Astrocyte of the cerebellum (primary cell): Measurements from ENCODE around the gene CCDC77.

Experiments
- DNase-seq: peaks from one replicate; pipeline ENCODE4 v3.0.0-alpha.2; 2011; ENCODE audit warnings: low read depth
- H3K4me3 ChIP-seq: 2 replicates; pipeline ENCODE4 v1.5.1; 2011; ENCODE audit warnings: mild to moderate bottlenecking, low read depth, low read length, moderate library complexity
- in situ Hi-C: cut with HindIII; loops from 2 replicates; pipeline ENCODE4 v1.10.0; 2017; ENCODE audit warnings: low sequenced_read_pairs
- TF ChIP-seq, protein P1 (sequence below): IDR thresholded peaks from 2 replicates; pipeline ENCODE4 v1.5.1; 2012; ENCODE audit warnings: low read length, low read depth, moderate library complexity, mild to moderate bottlenecking; ENCODE audit errors: missing control alignments

The CCDC77 gene

DNA sequence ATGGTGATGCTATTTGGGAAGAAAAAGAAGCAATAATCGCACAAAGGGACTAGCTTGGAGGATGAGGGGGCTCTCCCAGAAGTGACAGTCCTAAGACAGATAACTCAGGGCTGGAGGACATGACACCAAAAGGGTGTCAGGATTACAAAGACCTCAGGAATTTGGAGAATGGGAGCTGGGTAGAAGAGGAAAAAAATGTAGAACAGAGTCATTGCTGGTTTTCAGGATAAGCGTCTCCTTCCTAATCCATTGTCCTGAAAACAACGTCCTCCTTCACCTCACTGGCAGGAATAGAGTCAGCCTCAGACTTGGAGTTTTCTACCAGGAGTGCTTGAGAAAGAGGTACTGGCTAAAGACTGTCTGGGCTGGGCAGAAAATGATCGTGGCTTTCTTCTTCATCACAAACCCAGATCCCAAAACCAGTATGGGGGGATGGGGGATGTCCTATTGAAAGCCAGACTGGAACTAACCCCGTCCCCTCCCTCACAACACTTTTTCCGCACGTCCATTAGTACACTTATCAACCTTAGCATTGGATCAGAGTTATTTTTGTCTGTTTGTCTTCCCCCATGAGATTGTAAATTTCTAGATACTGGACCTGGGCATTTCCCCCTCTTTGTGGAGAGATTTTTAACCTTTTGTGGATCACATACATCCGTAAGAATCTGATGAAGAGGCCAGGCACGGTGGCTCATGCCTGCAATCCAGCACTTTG is 72.6 kb downstream of the CCDC77 start:
- in situ Hi-C loops: no loop called here
- TF ChIP-seq, protein P1, sequence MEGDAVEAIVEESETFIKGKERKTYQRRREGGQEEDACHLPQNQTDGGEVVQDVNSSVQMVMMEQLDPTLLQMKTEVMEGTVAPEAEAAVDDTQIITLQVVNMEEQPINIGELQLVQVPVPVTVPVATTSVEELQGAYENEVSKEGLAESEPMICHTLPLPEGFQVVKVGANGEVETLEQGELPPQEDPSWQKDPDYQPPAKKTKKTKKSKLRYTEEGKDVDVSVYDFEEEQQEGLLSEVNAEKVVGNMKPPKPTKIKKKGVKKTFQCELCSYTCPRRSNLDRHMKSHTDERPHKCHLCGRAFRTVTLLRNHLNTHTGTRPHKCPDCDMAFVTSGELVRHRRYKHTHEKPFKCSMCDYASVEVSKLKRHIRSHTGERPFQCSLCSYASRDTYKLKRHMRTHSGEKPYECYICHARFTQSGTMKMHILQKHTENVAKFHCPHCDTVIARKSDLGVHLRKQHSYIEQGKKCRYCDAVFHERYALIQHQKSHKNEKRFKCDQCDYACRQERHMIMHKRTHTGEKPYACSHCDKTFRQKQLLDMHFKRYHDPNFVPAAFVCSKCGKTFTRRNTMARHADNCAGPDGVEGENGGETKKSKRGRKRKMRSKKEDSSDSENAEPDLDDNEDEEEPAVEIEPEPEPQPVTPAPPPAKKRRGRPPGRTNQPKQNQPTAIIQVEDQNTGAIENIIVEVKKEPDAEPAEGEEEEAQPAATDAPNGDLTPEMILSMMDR: no peak
- DNase-seq: no peak
- H3K4me3 ChIP-seq: no peak overlapping the region

DNA sequence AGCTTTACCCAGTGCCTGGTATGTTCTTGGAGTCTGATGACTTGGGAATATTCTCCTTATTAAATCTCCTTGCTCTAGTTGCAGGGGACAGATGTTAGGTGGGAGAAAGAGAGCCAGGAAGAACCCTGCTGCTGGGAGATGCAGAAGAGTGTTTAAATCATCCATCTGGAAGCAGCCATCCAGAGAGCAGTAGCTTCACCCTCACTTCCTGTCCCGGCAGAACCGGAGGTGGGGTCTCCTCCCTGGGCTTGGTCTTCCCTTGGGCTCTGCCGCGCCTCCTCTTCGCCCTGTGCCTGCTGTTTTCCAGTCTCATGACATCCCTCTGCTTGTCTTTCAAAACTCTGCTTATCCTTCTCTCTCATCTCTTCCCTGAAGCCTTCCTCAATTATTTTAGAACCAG is 73.8 kb downstream of the CCDC77 start:
- in situ Hi-C loops: loop anchor here (5.0 kb wide), 1 partner anchor 62 kb away; no protein-coding TSS in a partner anchor
- TF ChIP-seq, protein P1: no peak
- DNase-seq: no peak
- no peak overlapping the region for H3K4me3 ChIP-seq

DNA sequence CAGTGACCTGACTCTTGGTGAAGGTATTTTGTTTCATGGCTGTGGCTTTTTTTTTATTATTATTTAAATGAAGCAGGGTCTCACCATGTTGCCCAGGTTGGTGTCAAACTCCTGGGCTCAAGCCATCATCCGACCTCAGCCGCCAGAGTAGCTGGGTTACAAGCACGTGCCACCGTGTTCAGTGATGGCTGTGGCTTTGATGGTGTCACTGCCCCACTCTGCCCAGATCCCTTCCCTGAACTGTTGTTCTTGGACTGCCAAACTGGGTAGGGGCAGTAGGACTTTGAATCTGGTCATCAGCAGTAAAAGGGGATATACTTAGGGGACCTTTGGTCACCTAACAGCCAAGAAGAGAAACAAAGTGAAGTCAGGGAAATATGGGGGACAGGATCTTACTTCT is 77.7 kb downstream of the CCDC77 start:
- DNase-seq: no peak
- in situ Hi-C loops: loop anchor here (5.0 kb wide), 1 partner anchor 58 kb away; no protein-coding TSS in a partner anchor
- TF ChIP-seq, protein P1: no peak
- H3K4me3 ChIP-seq: no peak overlapping the region

DNA sequence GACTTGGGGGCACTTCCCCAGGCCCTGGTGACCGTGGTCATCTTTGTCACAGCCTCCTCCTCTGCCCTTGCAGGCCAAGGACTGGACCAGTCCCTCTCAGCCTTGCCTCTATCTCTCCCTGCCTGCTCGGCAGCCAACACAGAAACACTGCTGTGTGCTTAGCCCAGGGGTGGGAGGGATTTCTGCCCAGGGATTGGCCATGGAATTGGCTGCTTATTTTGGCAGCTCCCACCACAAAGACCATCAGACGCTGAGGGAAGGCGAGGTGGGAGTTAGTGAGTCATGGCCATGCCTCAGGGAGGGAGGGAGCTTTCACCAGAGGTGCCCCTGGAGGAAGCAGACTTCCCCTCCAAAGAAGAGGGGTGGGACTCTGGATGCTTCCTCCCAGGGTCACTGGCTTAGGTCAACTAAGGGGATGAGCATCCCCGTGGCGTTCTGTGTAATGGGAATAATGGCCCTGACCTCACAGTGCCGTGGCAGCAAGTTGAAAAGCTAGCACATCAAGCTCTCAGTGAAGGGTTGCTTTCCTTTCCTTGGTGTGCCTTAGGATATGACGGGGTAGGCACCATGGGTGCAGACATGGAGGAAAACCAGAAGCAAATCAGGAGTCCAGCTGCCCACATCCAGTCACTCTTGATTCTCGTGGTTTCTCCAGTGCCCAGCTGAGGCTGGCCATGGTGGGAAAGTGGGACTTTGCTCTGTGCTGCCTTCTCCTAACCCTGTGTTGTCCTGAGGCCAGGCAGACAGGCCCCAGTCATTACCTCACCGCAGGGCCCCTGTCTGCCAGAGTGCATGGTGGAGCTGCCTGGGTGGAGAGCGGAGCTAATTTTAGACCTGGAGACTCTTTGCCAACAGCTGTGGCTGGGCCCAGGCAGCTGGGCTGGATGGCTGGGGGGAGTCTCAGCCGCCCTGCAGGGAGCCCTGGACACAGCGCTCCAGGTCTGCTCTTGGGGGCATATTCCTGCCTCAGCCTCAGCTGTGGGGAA is 79.7 kb downstream of the CCDC77 start:
- DNase-seq: peak; percentile 58
- in situ Hi-C loops: no loop called here
- H3K4me3 ChIP-seq: no peak overlapping the region
- TF ChIP-seq, protein P1: no peak

DNA sequence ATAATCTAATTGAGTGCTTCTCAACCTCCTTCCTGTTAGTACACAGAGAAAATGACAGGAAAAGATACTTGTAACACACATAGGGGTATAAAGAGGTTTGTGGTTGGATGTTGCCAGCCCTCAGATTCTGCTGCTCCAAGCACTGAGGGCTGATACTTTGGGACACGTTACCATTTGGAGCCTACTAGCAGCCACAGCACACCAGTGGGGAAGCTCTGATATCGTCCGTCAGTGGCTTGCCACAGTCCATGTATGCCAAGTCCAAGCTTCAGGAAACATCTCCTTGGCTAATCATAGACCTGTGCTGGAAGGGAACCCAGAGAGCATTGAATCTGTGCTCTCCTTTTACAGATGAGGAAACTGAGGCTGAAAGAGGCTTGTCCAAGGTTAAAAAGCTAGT is 80.6 kb downstream of the CCDC77 start:
- DNase-seq: no peak
- H3K4me3 ChIP-seq: no peak overlapping the region
- in situ Hi-C loops: no loop called here
- TF ChIP-seq, protein P1: no peak

DNA sequence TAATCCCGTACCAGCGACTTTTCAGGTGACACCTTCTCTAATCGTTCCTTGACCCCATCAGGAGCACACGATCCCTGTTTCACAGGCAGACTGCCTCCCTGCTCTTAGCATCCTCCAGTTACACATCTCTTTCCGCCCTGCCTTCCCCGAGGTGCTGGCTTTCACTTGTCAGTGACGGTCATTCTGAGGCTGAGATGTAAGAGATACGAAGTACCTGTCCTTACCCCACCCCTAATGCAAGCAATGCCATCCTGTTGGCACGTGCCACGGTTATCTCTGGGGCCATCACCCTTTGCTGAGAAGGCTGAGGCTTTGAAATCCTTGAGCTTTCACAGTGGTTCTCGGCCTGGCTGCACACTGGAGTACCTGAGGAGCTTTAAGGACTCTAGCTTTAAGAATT is 82.7 kb downstream of the CCDC77 start:
- no peak for DNase-seq
- H3K4me3 ChIP-seq: no peak overlapping the region
- in situ Hi-C loops: no loop called here
- TF ChIP-seq, protein P1: no peak
